ENCODE measurements around the gene RPEL1. TPM values are rescaled to one million over a fixed set of nuclear protein-coding genes. Genes with fewer than 3 reads are reported as not detected.
A peak's percentile ranks its signal among the peaks of the same experiment; 100 is the strongest.

Gene RPEL1
- total RNA-seq, 1 experiment from 2014 or later, result 0.57 TPM

- peaks cover 28% of the 10 kb centered on the region for H3K27me3 Mint-ChIP-seq (ENCODE audit: unreplicated experiment)
- no peak overlapping the region for H3K27ac Mint-ChIP-seq (ENCODE audit: unreplicated experiment)
- intact Hi-C loops (cut with micrococcal nuclease; ENCODE audit: unreplicated experiment), result no loop called here
- no peaks in the 10 kb centered on the region for H3K36me3 Mint-ChIP-seq (ENCODE audit: insufficient read depth, unreplicated experiment)
- no peaks in the 10 kb centered on the region for H3K9me3 Mint-ChIP-seq (ENCODE audit: low read depth, unreplicated experiment)
- no TSS peak for BruUV-seq (replicated peaks)
- no peak for TF ChIP-seq CTCF (IDR thresholded peaks at IDR 0.05; ENCODE audit: unreplicated experiment)
- no peak overlapping the region for H3K4me3 Mint-ChIP-seq (ENCODE audit: low read depth, unreplicated experiment)
- CTCF ChIA-PET, result no interaction called here
- peak; percentile 70 for DNase-seq
- H3K4me1 Mint-ChIP-seq (ENCODE audit: low read depth, unreplicated experiment), result no peaks in the 10 kb centered on the region
Measured at GRCh38 chr10:103265717-103266329, 20.1 kb downstream of the RPEL1 start.

GRCh38 chr10:103273041-103273441 lies 27.4 kb downstream of the RPEL1 start:
- Mint-ChIP-seq H3K27ac (ENCODE audit: unreplicated experiment) (no peak overlapping the region), H3K36me3 (ENCODE audit: insufficient read depth, unreplicated experiment) (peaks cover 8% of the 10 kb centered on the region), H3K9me3 (ENCODE audit: low read depth, unreplicated experiment) (no peaks in the 10 kb centered on the region), H3K4me1 (ENCODE audit: low read depth, unreplicated experiment) (peaks cover 7% of the 10 kb centered on the region), H3K27me3 (ENCODE audit: unreplicated experiment) (peaks cover 26% of the 10 kb centered on the region), H3K4me3 (ENCODE audit: low read depth, unreplicated experiment) (no peak overlapping the region)
- CTCF ChIA-PET, result interaction anchor here (0.6 kb wide), 1 partner anchor 25 kb away, joined by 3 read pairs; no protein-coding TSS in a partner anchor
- DNase-seq, result peak; percentile 10
- TF ChIP-seq CTCF (IDR thresholded peaks at IDR 0.05; ENCODE audit: unreplicated experiment), result no peak
- intact Hi-C loops (cut with micrococcal nuclease; ENCODE audit: unreplicated experiment), result no loop called here
- no TSS peak for BruUV-seq (replicated peaks)

- BruUV-seq (replicated peaks), result no TSS peak
- no peak for TF ChIP-seq CTCF (IDR thresholded peaks at IDR 0.05; ENCODE audit: unreplicated experiment)
- peaks cover 7% of the 10 kb centered on the region for H3K4me1 Mint-ChIP-seq (ENCODE audit: low read depth, unreplicated experiment)
- no peaks in the 10 kb centered on the region for H3K9me3 Mint-ChIP-seq (ENCODE audit: low read depth, unreplicated experiment)
- H3K4me3 Mint-ChIP-seq (ENCODE audit: low read depth, unreplicated experiment), result peak overlapping the region; percentile 74
- H3K27me3 Mint-ChIP-seq (ENCODE audit: unreplicated experiment), result peaks cover 58% of the 10 kb centered on the region
- peaks cover 8% of the 10 kb centered on the region for H3K36me3 Mint-ChIP-seq (ENCODE audit: insufficient read depth, unreplicated experiment)
- CTCF ChIA-PET, result interaction anchor here (0.5 to 0.6 kb wide), 2 partner anchors 127 to 380 kb away, joined by 3 to 6 read pairs; no protein-coding TSS in a partner anchor
- no peak overlapping the region for H3K27ac Mint-ChIP-seq (ENCODE audit: unreplicated experiment)
- no peak for DNase-seq
- intact Hi-C loops (cut with micrococcal nuclease; ENCODE audit: unreplicated experiment), result no loop called here
Measured at GRCh38 chr10:103276251-103276895, 30.7 kb downstream of the RPEL1 start.

GRCh38 chr10:103276896-103277712 lies 31.4 kb downstream of the RPEL1 start, which contains the start of gene INA:
INA (plus strand) TSS chr10:103277138; CDS start chr10:103277212, 74 bp downstream.
- Mint-ChIP-seq H3K36me3 (ENCODE audit: insufficient read depth, unreplicated experiment) (peaks cover 8% of the 10 kb centered on the region), H3K27me3 (ENCODE audit: unreplicated experiment) (peaks cover 65% of the 10 kb centered on the region), H3K9me3 (ENCODE audit: low read depth, unreplicated experiment) (no peaks in the 10 kb centered on the region), H3K4me1 (ENCODE audit: low read depth, unreplicated experiment) (peaks cover 7% of the 10 kb centered on the region), H3K27ac (ENCODE audit: unreplicated experiment) (no peak within 1 kb of the TSS), H3K4me3 (ENCODE audit: low read depth, unreplicated experiment) (peak within 1 kb of the TSS; percentile 74)
- CTCF ChIA-PET, result interaction anchor here (0.5 kb wide), 1 partner anchor 128 kb away, joined by 6 read pairs; no protein-coding TSS in a partner anchor
- DNase-seq, result peak; percentile 20
- TF ChIP-seq CTCF (IDR thresholded peaks at IDR 0.05; ENCODE audit: unreplicated experiment), result no peak
- BruUV-seq (replicated peaks), result no TSS peak
- intact Hi-C loops (cut with micrococcal nuclease; ENCODE audit: unreplicated experiment), result no loop called here

Measured in Calu3 (cell line).